Measurements from ENCODE around the gene PDSS1. TPM values are rescaled to one million over a fixed set of nuclear protein-coding genes. Genes with fewer than 3 reads are reported as not detected.
A peak's percentile ranks its signal among the peaks of the same experiment; 100 is the strongest.
"Not testable (repeated sequence)": the region's sequence is repeated elsewhere in the genome, so short reads cannot be mapped to it uniquely, and the experiment has no call there.

Gene PDSS1
- total and polyA plus RNA-seq, 4 experiments from 2014 or later = 2.5 to 4.5 (median 3.2) TPM

DNA sequence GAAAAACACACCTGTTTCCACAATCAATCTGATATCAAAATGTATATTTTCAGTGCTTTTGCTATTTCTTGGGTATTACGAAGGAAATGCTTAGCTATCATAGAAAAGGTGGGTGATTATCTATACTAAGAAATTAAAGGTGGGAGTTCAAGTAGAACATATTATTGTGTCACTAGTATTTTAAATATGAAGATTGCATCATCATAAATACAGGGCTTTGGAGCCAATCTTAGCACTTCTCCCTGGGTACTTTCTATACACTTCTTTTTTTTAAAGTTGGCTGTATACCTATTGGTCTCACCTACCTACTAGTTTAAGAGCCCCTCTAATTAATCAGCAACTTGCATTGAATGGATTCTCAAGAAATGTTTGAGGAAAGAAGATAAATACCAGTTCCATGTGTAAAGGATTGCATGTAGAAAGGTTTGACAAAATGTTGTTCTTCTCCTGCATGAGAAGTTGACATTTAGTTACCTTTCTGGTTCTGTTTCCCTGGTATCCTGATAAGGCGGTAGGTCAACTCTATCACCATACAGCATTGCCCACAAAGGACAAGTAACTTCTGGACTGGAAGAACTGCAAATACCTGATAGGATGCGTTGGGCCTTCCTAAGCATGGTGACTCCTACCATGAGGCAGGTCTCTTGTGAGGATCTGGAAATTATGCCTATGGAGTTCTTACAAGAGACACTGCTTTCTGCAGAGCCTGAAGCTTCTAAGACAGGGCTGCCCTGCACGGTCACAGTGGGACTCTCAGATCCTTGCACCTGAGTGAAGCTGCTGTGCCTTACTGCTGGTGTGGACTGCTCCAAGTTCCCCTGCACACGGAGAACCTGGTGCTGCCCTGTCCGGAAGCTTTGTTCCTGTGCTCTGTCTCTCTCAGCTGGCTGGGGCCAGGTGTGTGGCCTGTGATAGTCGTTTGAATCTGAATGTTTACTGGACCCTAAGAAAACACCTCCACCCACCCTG lies 32.1 kb upstream of the PDSS1 start:
- H3K9me3 ChIP-seq (ENCODE audit: control insufficient read depth in 1 of 2, low read length in 2 of 2) = no peaks in the 10 kb centered on the region
- Mint-ChIP-seq H3K36me3 (no peaks in the 10 kb centered on the region), H3K27me3 (peaks cover 3 to 12% of the 10 kb centered on the region in 2 donors), H3K4me1 (no peaks in the 10 kb centered on the region), H3K4me3 (no peak overlapping the region), H3K27ac (no peak overlapping the region), H3K9me3 (peaks cover 0 to 8% (median 3%) of the 10 kb centered on the region in 8 donors)
- H3K27me3 ChIP-seq (ENCODE audit: insufficient read depth, low read length) = no peaks in the 10 kb centered on the region
- POLR2A ChIA-PET (ENCODE audit: partially characterized antibody) = no interaction called here
- intact Hi-C loops (cut with micrococcal nuclease) = no loop called here
- H3K4me1 ChIP-seq (ENCODE audit: insufficient read depth, low read length) = no peaks in the 10 kb centered on the region
- CTCF ChIA-PET (ENCODE audit: partially characterized antibody) = no interaction called here
- H3K4me3 ChIP-seq (ENCODE audit: low read length in 2 of 2) = no peak overlapping the region
- DNase-seq = no peak
- no peaks in the 10 kb centered on the region for H3K36me3 ChIP-seq (ENCODE audit: insufficient read depth, low read length)
- no peak overlapping the region for H3K27ac ChIP-seq (ENCODE audit: low read depth, low read length)

DNA sequence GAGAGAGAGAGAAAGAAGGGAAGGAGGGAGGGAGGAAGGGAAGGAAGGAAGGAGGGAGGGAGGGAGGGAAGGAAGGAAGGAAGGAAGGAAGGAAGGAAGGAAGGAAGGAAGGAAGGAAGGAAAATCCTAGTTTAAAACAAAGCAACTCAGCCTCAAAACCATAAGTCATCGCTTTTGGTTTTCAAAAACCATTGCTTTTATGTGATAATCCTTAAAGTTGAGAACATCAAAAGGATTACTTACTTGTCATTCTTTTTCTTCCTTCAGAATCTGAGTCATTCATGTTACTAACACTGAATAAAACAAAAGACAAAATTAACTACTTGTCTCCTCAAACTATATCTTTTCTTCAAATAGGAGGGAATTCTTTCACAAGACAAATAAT lies 21.6 kb upstream of the PDSS1 start:
- POLR2A ChIA-PET (ENCODE audit: partially characterized antibody) = no interaction called here
- Histone ChIP-seq H3K4me3 (ENCODE audit: low read length in 2 of 2) (no peak overlapping the region), H3K9me3 (ENCODE audit: control insufficient read depth in 1 of 2, low read length in 2 of 2) (no peaks in the 10 kb centered on the region), H3K4me1 (ENCODE audit: insufficient read depth, low read length) (no peaks in the 10 kb centered on the region), H3K36me3 (ENCODE audit: insufficient read depth, low read length) (no peaks in the 10 kb centered on the region), H3K27ac (ENCODE audit: low read depth, low read length) (no peak overlapping the region), H3K27me3 (ENCODE audit: insufficient read depth, low read length) (no peaks in the 10 kb centered on the region)
- Mint-ChIP-seq H3K9me3 (no peaks in the 10 kb centered on the region), H3K36me3 (no peaks in the 10 kb centered on the region), H3K4me3 (no peak overlapping the region), H3K27ac (no peak overlapping the region), H3K27me3 (peaks cover 0 to 2% of the 10 kb centered on the region in 2 donors), H3K4me1 (no peaks in the 10 kb centered on the region)
- intact Hi-C loops (cut with micrococcal nuclease) = no loop called here
- DNase-seq = no peak
- CTCF ChIA-PET (ENCODE audit: partially characterized antibody) = no interaction called here

DNA sequence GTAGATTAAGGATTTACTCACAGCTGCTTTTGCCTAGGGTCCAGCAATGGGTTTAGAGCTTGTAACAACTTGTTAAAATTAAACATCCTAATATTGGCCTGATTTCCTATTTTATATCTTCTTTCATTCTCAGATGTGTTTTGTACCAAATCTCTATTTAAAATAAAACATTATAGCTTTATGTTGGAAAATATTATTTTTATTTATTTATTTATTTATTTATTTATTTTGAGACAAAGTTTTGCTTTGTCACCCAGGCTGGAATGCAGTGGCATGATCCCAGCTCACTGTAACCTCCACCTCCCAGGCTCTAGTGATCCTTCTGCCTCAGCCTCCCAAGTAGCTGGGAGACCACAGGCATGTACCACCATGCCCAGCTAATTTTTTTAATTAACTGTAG lies 17.9 kb upstream of the PDSS1 start:
- Mint-ChIP-seq H3K36me3 (no peaks in the 10 kb centered on the region), H3K4me3 (no peak overlapping the region), H3K27me3 (peaks cover 0 to 2% of the 10 kb centered on the region in 2 donors), H3K27ac (no peak overlapping the region), H3K4me1 (peaks cover 11 to 19% (median 16%) of the 10 kb centered on the region in 4 donors), H3K9me3 (peaks cover 0 to 1% (median 0%) of the 10 kb centered on the region in 8 donors)
- H3K27me3 ChIP-seq (ENCODE audit: insufficient read depth, low read length) = no peaks in the 10 kb centered on the region
- no peak overlapping the region for H3K4me3 ChIP-seq (ENCODE audit: low read length in 2 of 2)
- POLR2A ChIA-PET (ENCODE audit: partially characterized antibody) = interaction anchor here (0.6 to 1.4 kb wide), 2 partner anchors 8 to 17 kb away, joined by 4 read pairs; no protein-coding TSS in a partner anchor
- intact Hi-C loops (cut with micrococcal nuclease) = no loop called here
- CTCF ChIA-PET (ENCODE audit: partially characterized antibody) = interaction anchor here (1.0 to 1.5 kb wide), 3 partner anchors 36 to 202 kb away, joined by 3 to 11 read pairs (median 8); no protein-coding TSS in a partner anchor
- H3K27ac ChIP-seq (ENCODE audit: low read depth, low read length) = no peak overlapping the region
- H3K36me3 ChIP-seq (ENCODE audit: insufficient read depth, low read length) = no peaks in the 10 kb centered on the region
- H3K9me3 ChIP-seq (ENCODE audit: control insufficient read depth in 1 of 2, low read length in 2 of 2) = no peaks in the 10 kb centered on the region
- no peak for DNase-seq
- peaks cover 15% of the 10 kb centered on the region for H3K4me1 ChIP-seq (ENCODE audit: insufficient read depth, low read length)

DNA sequence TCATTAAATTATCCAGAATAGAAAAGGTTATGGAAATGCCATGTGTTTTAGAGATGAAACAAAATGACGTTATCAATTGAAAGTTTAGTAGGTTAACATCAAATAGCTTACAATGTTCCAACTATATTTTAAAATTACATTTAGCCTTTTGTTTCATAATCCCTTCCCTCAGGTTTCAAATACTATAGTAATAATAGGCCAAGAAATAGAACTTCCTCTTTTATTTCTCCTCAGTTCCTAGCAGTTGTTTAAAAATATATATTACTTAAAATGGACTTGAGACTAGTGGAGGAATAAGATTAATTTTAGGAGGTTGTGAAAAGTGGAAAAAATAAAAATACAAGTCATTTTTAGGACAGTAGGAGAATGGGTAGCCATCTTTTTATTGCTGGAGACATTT lies 16.4 kb upstream of the PDSS1 start:
- ChIA-PET CTCF (ENCODE audit: partially characterized antibody) (no interaction called here), POLR2A (ENCODE audit: partially characterized antibody) (no interaction called here)
- no peaks in the 10 kb centered on the region for H3K9me3 ChIP-seq (ENCODE audit: control insufficient read depth in 1 of 2, low read length in 2 of 2)
- no peaks in the 10 kb centered on the region for H3K36me3 ChIP-seq (ENCODE audit: insufficient read depth, low read length)
- Mint-ChIP-seq H3K27ac (no peak overlapping the region), H3K36me3 (no peaks in the 10 kb centered on the region), H3K4me1 (peaks cover 14 to 24% (median 19%) of the 10 kb centered on the region in 4 donors), H3K9me3 (peaks cover 0 to 3% (median 0%) of the 10 kb centered on the region in 8 donors), H3K4me3 (no peak overlapping the region), H3K27me3 (peaks cover 1 to 2% of the 10 kb centered on the region in 2 donors)
- intact Hi-C loops (cut with micrococcal nuclease) = loop anchor here (5.0 to 10.0 kb wide), 2 partner anchors 46 to 76 kb away; no protein-coding TSS in a partner anchor
- no peak overlapping the region for H3K4me3 ChIP-seq (ENCODE audit: low read length in 2 of 2)
- DNase-seq = no peak
- peaks cover 15% of the 10 kb centered on the region for H3K4me1 ChIP-seq (ENCODE audit: insufficient read depth, low read length)
- H3K27me3 ChIP-seq (ENCODE audit: insufficient read depth, low read length) = no peaks in the 10 kb centered on the region
- H3K27ac ChIP-seq (ENCODE audit: low read depth, low read length) = no peak overlapping the region

DNA sequence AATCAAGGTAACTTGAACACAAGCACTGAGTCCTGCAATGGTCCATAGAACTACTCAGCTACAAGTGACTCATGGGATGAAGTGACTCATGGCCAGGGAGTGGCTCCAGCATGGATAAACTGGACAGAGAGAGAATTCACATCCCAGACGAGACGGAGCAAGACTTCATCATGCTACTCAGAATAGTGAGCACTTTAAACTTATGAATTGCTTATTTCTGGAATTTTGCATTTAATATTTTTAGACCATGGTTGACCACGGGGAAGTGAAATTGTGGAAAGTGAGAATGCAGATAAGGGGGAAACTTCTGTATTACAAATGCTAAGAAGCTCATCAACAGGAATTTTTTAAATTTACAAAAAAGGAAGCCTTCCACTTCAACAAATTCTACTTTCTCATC lies 15.5 kb upstream of the PDSS1 start:
- not testable (repeated sequence) for H3K4me3 ChIP-seq (ENCODE audit: low read length in 2 of 2); H3K9me3 ChIP-seq (ENCODE audit: control insufficient read depth in 1 of 2, low read length in 2 of 2); H3K36me3 ChIP-seq (ENCODE audit: insufficient read depth, low read length); H3K36me3 Mint-ChIP-seq; H3K9me3 Mint-ChIP-seq; H3K27me3 ChIP-seq (ENCODE audit: insufficient read depth, low read length); DNase-seq; H3K4me3 Mint-ChIP-seq; H3K27ac ChIP-seq (ENCODE audit: low read depth, low read length); H3K27me3 Mint-ChIP-seq
- Mint-ChIP-seq H3K4me1 (peaks cover 14 to 24% (median 19%) of the 10 kb centered on the region in 4 donors), H3K27ac (peak overlapping the region in 3 of 7 donors; percentile 62 to 95 (median 68))
- POLR2A ChIA-PET (ENCODE audit: partially characterized antibody) = interaction anchor here (1.5 kb wide), 1 partner anchor 15 kb away, joined by 5 read pairs; no protein-coding TSS in a partner anchor
- CTCF ChIA-PET (ENCODE audit: partially characterized antibody) = interaction anchor here (1.1 to 2.0 kb wide), 5 partner anchors 10 to 678 kb away, joined by 3 to 13 read pairs (median 4); no protein-coding TSS in a partner anchor
- intact Hi-C loops (cut with micrococcal nuclease) = loop anchor here (5.0 to 10.0 kb wide), 2 partner anchors 45 to 77 kb away; no protein-coding TSS in a partner anchor
- peaks cover 15% of the 10 kb centered on the region for H3K4me1 ChIP-seq (ENCODE audit: insufficient read depth, low read length)

DNA sequence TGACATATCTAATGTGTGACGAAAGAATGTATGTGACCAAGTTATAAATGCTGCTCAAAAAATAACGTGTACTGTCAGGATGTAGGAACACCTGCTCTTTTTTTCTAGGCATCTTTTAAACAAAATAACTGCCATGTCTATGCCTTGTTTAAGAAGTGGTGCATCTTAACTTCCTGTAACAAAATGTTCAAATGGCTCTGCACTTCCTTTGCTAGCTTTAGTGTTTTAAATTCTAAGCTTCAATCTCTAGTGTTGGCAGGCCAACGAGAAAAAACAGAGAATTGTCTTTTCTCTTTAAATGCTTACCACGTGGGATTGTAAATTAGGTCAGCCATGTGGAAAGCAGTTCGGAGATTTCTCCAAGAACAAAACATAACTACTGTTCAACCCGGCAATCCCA lies 14.6 kb upstream of the PDSS1 start:
- peaks cover 1 to 2% of the 10 kb centered on the region in 2 donors for H3K27me3 Mint-ChIP-seq
- CTCF ChIA-PET (ENCODE audit: partially characterized antibody) = interaction anchor here (1.1 to 2.0 kb wide), 6 partner anchors 11 to 677 kb away, joined by 3 to 13 read pairs (median 4); no protein-coding TSS in a partner anchor
- peaks cover 14 to 24% (median 19%) of the 10 kb centered on the region in 4 donors for H3K4me1 Mint-ChIP-seq
- peak overlapping the region; percentile 32 to 96 (median 88) for H3K27ac Mint-ChIP-seq
- H3K27me3 ChIP-seq (ENCODE audit: insufficient read depth, low read length) = no peaks in the 10 kb centered on the region
- peaks cover 0 to 3% (median 0%) of the 10 kb centered on the region in 8 donors for H3K9me3 Mint-ChIP-seq
- H3K36me3 ChIP-seq (ENCODE audit: insufficient read depth, low read length) = no peaks in the 10 kb centered on the region
- POLR2A ChIA-PET (ENCODE audit: partially characterized antibody) = interaction anchor here (1.5 kb wide), 1 partner anchor 14 kb away, joined by 5 read pairs; no protein-coding TSS in a partner anchor
- H3K36me3 Mint-ChIP-seq = no peaks in the 10 kb centered on the region
- H3K27ac ChIP-seq (ENCODE audit: low read depth, low read length) = no peak overlapping the region
- intact Hi-C loops (cut with micrococcal nuclease) = loop anchor here (5.0 to 10.0 kb wide), 2 partner anchors 44 to 78 kb away; no protein-coding TSS in a partner anchor
- peaks cover 15% of the 10 kb centered on the region for H3K4me1 ChIP-seq (ENCODE audit: insufficient read depth, low read length)
- peak overlapping the region in 6 of 8 donors; percentile 7 to 77 (median 40) for H3K4me3 Mint-ChIP-seq
- H3K4me3 ChIP-seq (ENCODE audit: low read length in 2 of 2) = no peak overlapping the region
- H3K9me3 ChIP-seq (ENCODE audit: control insufficient read depth in 1 of 2, low read length in 2 of 2) = no peaks in the 10 kb centered on the region
- peak in 4 of 5 donors; percentile 47 to 67 (median 58) for DNase-seq
